ENCODE measurements around the gene BLOC1S2. TPM values are rescaled to one million over a fixed set of nuclear protein-coding genes. Genes with fewer than 3 reads are reported as not detected.

The BLOC1S2 gene
- 15.1 and 17.3 TPM in 2 replicates for total RNA-seq

DNA sequence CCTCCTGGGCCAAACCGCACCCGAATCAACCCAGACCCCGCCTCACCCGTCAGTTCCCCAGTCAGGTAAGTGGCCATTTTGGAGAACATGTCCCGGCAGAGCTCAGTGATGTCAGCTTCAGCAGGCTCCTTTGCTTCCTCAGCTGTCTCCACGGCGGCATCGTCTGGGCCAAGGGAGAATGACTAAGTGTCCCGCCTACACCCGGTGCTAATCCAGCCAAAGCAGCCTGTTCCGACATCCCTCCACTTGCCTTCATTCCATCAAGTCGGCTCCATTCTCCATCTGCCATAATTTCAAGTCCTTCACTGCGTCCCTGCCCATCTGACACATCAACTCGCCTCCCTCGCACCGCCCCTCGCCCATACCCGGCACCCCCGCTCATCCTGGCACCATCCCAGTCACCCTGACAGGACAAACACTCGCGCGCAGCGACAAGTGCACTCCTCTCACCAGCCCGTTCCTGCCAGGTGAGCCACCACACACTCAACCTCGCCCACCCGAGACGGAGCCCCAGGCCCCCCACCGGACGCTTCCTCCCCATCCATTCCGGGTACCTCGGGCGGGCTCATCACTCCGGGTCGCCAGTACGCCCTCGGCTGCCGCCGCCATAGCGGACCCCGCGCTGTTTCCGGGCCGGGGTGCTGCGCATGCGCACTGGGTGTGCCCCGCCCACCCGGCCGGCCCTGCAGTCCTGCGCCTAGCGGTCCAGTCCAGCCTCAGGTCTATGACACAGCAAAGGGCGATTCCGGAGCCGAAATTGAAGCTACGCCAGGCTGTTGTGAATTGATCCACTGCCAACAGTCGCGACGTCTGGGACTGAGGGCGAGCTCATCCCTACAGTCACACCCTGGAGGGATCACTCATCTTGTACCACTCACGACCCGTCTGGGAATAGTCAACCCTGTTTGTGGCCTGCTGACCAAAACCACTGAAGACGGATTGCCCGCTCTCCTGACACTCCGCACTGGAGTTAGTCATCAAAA, at the start of gene BLOC1S2:
BLOC1S2 (minus strand) TSS at position 630 of the 983 bp plus-strand sequence; CDS start at position 609, 21 bp downstream.

DNA sequence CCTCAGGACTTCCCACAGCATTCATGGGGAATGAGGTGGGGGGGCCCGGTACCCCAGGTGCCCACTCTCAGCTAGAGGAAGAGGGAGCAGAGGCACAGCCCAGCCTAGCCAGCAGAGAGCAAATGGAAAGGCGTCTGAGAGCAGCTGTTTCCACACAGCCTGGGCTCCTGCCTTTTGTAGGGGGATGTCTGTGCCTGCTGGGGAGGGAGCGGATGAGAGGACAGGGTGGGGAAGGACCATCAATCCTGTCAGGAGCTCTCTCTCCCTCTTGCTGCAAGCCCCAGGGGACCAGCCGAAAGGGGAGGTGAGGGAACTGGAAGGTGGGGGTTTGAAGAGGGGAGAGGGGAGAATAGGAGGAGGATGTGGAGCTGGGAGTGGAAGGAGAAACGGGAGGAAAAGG, 43.6 kb upstream of the BLOC1S2 start, which contains the start of gene PKD2L1:
PKD2L1 (minus strand) TSS at position 150 of the 400 bp plus-strand sequence; CDS start at position 25, 125 bp downstream.

DNA sequence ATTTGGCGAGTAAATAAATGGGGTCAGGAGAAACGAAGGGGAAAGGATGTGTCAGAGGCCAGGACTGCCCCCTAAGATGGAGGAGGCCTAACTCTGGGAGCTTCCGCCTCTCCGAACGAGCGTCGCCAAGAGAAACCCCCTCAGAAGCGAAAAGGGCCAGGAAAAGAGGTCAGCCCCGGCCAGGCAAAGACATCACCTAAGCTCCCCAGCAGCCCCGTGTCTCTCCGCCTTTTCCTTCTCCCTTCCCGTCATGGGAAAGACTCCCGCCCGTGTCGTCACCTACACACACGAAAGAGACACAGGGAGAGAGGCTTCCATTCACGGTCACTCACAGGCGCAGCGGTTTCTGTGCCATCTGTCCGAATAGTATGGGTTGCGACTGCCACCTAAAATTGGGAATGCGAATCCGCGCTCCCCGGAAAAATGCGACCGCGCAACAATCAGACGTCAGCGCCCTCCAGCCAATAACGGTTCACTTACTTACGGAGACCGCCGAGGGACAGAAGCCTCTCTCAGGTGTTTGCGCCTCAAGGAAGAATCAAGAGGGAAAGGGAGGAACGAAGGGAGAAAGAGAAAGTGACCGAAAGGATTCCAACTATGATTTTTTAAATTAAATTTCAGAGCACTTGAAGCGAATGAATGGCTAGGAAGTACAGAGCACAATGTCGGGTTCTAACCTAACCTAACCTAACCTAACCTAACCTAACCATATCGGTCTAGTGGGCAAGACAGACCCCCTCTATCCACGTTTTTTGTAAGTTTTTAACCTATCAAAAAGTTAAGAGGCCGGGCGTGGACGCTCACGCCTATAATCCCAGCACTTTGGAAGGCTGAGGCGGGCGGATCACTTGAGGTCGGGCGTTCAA, 19.0 kb downstream of the BLOC1S2 start, which contains the start of gene CWF19L1:
CWF19L1 (minus strand) TSS at position 400 of the 866 bp plus-strand sequence; CDS start at position 355, 45 bp downstream.

Other genes starting within 250 kb of the BLOC1S2 start
- gene CPN1, start 204.8 kb downstream of the BLOC1S2 start, total RNA-seq, result not detected in 2 replicates
- gene ERLIN1, start 100.7 kb downstream of the BLOC1S2 start, total RNA-seq, result 10.5 and 26.2 TPM in 2 replicates
- 7.7 and 13.0 TPM in 2 replicates for gene CHUK, start 57.1 kb downstream of the BLOC1S2 start, total RNA-seq
- gene CWF19L1, start 19.0 kb downstream of the BLOC1S2 start, total RNA-seq, result 12.9 and 24.0 TPM in 2 replicates
- not detected in 2 replicates for gene PKD2L1, start 43.5 kb upstream of the BLOC1S2 start, total RNA-seq
- gene SCD, start 60.6 kb upstream of the BLOC1S2 start, total RNA-seq, result 297 and 336 TPM in 2 replicates
- not detected in 2 replicates for gene WNT8B, start 176.3 kb upstream of the BLOC1S2 start, total RNA-seq
- 2.3 and 3.3 TPM in 2 replicates for gene SEC31B, start 233.2 kb upstream of the BLOC1S2 start, total RNA-seq
- 222 TPM in 2 replicates for gene NDUFB8, start 243.2 kb upstream of the BLOC1S2 start, total RNA-seq
- 8.5 and 10.3 TPM in 2 replicates for gene HIF1AN, start 249.3 kb upstream of the BLOC1S2 start, total RNA-seq